ENCODE measurements around the gene ACSS1.

The ACSS1 gene

DNA sequence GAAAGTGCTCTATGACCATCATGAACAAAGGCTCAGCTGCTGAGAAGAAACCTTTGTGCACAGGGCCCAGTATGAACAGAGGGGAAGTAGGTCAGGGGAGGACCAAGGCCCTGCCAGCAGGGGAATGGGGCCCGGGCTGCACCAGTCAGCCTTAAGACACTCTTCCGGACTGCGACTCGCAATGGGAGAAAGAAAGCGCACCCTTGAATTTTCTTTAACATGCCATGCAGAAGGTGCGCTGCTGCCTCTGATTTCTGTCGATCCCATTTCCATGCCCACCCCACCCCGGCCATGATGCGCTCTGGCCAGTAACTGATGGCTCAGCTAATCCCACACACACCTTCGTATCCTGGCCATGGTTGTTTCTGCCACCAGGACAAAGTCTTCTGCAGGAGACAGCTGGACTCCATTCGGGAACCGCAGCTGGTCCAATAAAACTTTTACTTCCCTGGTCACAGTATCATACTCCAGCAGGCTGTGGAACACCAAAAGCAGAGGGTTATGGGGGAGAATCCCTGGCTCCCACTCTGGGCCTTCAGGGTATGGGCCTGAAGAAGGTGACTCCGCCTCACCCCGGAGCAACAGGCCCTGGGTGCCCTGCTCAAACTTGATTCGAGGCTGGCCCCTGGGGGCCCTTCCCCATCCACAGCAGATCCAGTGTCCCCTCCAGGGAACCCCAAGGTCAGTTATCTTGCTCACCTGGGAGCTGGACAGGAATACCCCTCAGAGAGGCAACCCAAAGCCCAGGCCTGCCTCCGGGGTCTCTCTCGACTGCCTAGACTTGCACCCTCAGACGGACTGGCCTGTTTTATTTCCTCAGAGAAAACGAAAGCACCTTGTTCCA lies 88.5 kb downstream of the ACSS1 start:
- Histone ChIP-seq H3K27ac (ENCODE audit: low read depth, low read length) (no peak overlapping the region), H3K36me3 (ENCODE audit: control insufficient read depth in 5 of 5, insufficient read depth in 5 of 5, low read length in 5 of 5) (peaks cover 8 to 95% (median 88%) of the 10 kb centered on the region in 5 donors), H3K27me3 (ENCODE audit: control insufficient read depth in 5 of 5, insufficient read depth in 4 of 5, low read length in 5 of 5) (no peaks in the 10 kb centered on the region), H3K9me3 (ENCODE audit: control insufficient read depth in 5 of 5, low read length in 5 of 5) (no peaks in the 10 kb centered on the region), H3K4me3 (ENCODE audit: low read depth in 1 of 5, low read length in 5 of 5) (no peak overlapping the region), H3K4me1 (ENCODE audit: control insufficient read depth in 5 of 5, insufficient read depth in 5 of 5, low read length in 5 of 5) (peaks cover 0 to 21% (median 15%) of the 10 kb centered on the region in 5 donors), H3K9ac (ENCODE audit: low read length in 5 of 5) (no peak overlapping the region)

DNA sequence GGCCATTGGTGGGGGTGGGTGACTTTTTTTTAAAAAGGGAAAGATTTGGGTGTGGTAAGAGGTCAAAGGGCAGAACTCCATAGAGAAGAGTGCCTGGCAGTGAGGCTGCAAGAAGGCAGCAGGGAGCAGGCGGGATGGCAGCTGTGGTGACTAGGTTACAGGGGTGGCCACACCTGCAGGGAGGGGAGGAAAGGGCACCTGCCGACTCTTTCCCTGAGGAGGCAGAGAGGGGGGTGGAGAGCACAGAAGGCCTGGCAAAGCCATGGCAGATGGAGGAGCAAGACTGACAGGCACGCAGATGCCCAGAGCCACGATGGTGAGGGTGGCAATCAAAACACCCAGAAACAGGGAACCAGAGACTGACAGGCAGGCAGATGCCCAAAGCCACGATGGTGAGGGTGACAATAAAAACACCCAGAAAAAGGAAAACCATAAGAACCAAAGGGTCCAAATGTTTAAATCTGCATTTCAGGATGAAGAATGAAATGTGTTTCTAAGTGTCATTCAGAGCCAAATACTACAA lies 89.6 kb downstream of the ACSS1 start:
- Histone ChIP-seq H3K4me3 (ENCODE audit: low read depth in 1 of 5, low read length in 5 of 5) (no peak overlapping the region), H3K36me3 (ENCODE audit: control insufficient read depth in 5 of 5, insufficient read depth in 5 of 5, low read length in 5 of 5) (peaks cover 8 to 99% (median 95%) of the 10 kb centered on the region in 5 donors), H3K9me3 (ENCODE audit: control insufficient read depth in 5 of 5, low read length in 5 of 5) (no peaks in the 10 kb centered on the region), H3K27me3 (ENCODE audit: control insufficient read depth in 5 of 5, insufficient read depth in 4 of 5, low read length in 5 of 5) (no peaks in the 10 kb centered on the region), H3K9ac (ENCODE audit: low read length in 5 of 5) (no peak overlapping the region), H3K27ac (ENCODE audit: low read depth, low read length) (no peak overlapping the region), H3K4me1 (ENCODE audit: control insufficient read depth in 5 of 5, insufficient read depth in 5 of 5, low read length in 5 of 5) (peaks cover 0 to 18% (median 12%) of the 10 kb centered on the region in 5 donors)

DNA sequence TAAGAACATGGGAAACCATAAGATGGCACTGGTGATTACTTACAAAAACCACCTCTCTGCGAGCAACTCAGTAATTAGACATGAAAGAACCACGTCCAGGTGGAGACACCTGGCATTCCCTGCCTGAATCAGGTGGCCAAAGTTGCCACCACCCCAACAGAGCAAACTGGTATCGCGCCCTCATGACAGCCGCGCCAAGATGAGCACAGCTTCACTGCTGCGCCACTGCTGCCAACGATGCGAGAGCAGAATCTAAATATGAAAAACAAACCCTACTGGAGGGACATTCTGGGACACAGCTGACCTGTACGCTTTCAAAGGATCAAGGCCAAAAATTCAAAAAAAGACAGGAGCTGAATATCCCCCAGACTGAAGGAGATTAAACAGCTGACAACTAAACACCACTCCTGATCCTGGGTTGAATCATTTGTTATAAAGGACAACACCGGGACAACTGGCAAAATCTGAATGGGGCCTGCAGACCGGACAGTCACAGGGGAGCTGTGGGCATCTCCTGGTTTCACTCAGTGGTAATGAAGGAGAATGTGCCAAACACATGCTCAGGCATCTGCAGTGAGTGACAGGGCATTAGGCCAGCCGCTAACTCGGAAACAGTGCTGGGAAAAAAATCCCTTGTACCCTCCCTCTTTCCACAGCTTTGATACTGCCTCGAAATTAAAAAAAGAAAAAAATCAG lies 91.5 kb downstream of the ACSS1 start:
- H3K4me3 ChIP-seq (ENCODE audit: low read depth in 1 of 5, low read length in 5 of 5): no peak overlapping the region
- no peak overlapping the region for H3K27ac ChIP-seq (ENCODE audit: low read depth, low read length)
- H3K9ac ChIP-seq (ENCODE audit: low read length in 5 of 5): no peak overlapping the region
- H3K9me3 ChIP-seq (ENCODE audit: control insufficient read depth in 5 of 5, low read length in 5 of 5): no peaks in the 10 kb centered on the region
- peaks cover 0 to 3% (median 2%) of the 10 kb centered on the region in 5 donors for H3K4me1 ChIP-seq (ENCODE audit: control insufficient read depth in 5 of 5, insufficient read depth in 5 of 5, low read length in 5 of 5)
- peaks cover 7 to 99% (median 94%) of the 10 kb centered on the region in 5 donors for H3K36me3 ChIP-seq (ENCODE audit: control insufficient read depth in 5 of 5, insufficient read depth in 5 of 5, low read length in 5 of 5)
- H3K27me3 ChIP-seq (ENCODE audit: control insufficient read depth in 5 of 5, insufficient read depth in 4 of 5, low read length in 5 of 5): no peaks in the 10 kb centered on the region

DNA sequence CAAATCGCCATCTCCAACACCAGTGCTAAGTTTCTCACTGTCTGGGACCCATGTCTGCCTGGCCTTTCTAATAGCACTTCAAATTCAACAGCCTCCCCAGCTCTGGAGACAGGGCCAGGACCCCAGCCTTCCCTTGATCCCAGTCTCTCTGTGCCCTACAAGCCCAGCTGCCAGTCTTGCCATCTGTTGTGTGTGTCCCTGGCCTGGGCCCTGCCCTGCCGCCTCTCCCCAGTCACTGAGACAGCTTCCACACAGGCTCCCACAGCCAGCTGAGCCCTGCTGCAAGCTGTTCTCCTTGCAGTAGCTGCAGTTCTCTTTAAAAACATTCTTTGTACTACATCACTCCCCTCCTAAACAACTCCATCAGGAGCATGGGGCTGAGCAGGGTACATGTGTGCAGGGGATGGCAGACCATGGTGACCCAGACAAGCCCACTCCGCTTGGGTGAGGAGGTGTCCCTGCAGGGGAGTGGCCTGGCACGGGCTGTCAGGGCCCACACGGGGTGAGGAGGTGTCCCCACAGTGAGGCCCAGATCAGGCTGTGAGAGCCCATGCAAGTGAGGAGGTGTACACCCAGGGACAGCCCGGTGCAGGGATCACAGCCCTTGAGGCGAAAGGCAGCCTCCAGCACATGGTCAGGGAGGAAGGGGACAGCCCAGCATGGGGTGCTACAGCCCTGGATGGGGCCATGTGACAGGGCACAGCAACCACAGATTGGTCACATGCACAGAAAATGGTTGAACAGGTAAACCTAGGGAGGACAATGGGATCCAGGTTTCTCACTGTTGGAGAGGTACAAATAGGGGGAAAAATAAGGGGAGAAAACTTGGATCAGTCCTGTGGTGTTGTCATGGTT lies 92.6 kb downstream of the ACSS1 start:
- peaks cover 8 to 99% (median 93%) of the 10 kb centered on the region in 5 donors for H3K36me3 ChIP-seq (ENCODE audit: control insufficient read depth in 5 of 5, insufficient read depth in 5 of 5, low read length in 5 of 5)
- peak overlapping the region in 1 of 5 donors; percentile 14 for H3K9ac ChIP-seq (ENCODE audit: low read length in 5 of 5)
- H3K4me1 ChIP-seq (ENCODE audit: control insufficient read depth in 5 of 5, insufficient read depth in 5 of 5, low read length in 5 of 5): no peaks in the 10 kb centered on the region

DNA sequence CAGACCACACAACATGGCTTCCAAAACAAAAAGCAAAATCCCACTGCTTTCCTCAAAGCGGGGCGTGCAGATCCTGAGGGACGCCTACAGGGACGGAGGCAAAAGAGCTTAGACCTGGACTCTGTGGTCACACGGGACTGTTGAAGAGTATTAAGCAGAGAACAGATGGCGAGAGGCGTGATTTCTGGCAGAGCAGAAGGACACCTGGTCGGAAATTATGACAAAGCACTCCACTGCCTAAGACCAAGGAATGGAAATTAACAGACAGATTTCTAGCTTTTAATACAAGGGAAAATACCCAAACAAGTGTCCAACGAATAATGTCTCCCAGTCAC lies 93.5 kb downstream of the ACSS1 start:
- Histone ChIP-seq H3K27me3 (ENCODE audit: control insufficient read depth in 5 of 5, insufficient read depth in 4 of 5, low read length in 5 of 5) (no peaks in the 10 kb centered on the region), H3K9me3 (ENCODE audit: control insufficient read depth in 5 of 5, low read length in 5 of 5) (no peaks in the 10 kb centered on the region), H3K4me3 (ENCODE audit: low read depth in 1 of 5, low read length in 5 of 5) (no peak overlapping the region), H3K36me3 (ENCODE audit: control insufficient read depth in 5 of 5, insufficient read depth in 5 of 5, low read length in 5 of 5) (peaks cover 8 to 99% (median 93%) of the 10 kb centered on the region in 5 donors), H3K9ac (ENCODE audit: low read length in 5 of 5) (no peak overlapping the region), H3K4me1 (ENCODE audit: control insufficient read depth in 5 of 5, insufficient read depth in 5 of 5, low read length in 5 of 5) (no peaks in the 10 kb centered on the region), H3K27ac (ENCODE audit: low read depth, low read length) (no peak overlapping the region)

More for the DNA sequence above, 92.6 kb downstream of the ACSS1 start:
- Histone ChIP-seq H3K9me3 (ENCODE audit: control insufficient read depth in 5 of 5, low read length in 5 of 5) (no peaks in the 10 kb centered on the region), H3K27ac (ENCODE audit: low read depth, low read length) (no peak overlapping the region), H3K27me3 (ENCODE audit: control insufficient read depth in 5 of 5, insufficient read depth in 4 of 5, low read length in 5 of 5) (no peaks in the 10 kb centered on the region), H3K4me3 (ENCODE audit: low read depth in 1 of 5, low read length in 5 of 5) (no peak overlapping the region)

DNA sequence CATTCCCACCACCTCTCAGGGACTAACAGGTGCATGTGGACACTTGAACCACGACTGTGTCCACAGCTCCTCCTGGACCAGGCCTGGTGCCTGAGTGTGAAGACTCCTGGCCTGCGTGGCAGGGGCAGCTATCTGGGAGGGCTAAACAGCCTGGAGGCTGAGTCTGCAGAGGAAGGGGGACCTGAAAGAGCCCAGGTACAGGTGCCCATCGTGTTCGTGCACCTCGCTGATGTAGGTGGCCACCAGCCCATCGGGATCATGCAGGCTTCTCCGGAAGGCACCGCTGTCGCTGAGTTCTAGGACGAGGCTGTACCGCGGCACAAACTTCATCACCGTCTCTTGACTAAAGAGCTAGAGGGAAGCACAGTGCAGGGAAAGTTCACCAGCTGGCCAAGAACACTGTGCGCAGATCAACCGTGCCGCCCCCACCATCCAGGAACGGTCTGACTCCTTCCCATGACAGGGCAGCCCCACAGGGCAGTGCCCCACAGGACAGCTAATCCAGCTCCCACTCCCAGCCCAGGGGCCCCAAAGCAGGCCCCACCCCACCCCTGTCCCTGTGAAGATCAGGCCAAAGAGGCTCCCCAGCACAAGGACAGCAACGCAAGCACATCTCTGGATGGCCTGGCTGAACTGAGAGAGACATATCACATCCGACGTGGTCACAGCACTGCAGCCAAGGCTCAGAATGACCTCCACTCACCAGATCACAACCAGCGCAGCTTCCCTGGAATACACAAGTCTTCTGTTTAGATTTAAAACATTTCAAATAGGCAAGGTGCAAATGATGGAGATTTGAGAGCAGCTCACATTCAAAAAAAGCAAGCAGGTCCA lies 94.0 kb downstream of the ACSS1 start:
- Histone ChIP-seq H3K9ac (ENCODE audit: low read length in 5 of 5) (no peak overlapping the region), H3K36me3 (ENCODE audit: control insufficient read depth in 5 of 5, insufficient read depth in 5 of 5, low read length in 5 of 5) (peaks cover 8 to 99% (median 93%) of the 10 kb centered on the region in 5 donors), H3K4me1 (ENCODE audit: control insufficient read depth in 5 of 5, insufficient read depth in 5 of 5, low read length in 5 of 5) (no peaks in the 10 kb centered on the region), H3K27me3 (ENCODE audit: control insufficient read depth in 5 of 5, insufficient read depth in 4 of 5, low read length in 5 of 5) (no peaks in the 10 kb centered on the region), H3K27ac (ENCODE audit: low read depth, low read length) (no peak overlapping the region), H3K9me3 (ENCODE audit: control insufficient read depth in 5 of 5, low read length in 5 of 5) (no peaks in the 10 kb centered on the region), H3K4me3 (ENCODE audit: low read depth in 1 of 5, low read length in 5 of 5) (no peak overlapping the region)

DNA sequence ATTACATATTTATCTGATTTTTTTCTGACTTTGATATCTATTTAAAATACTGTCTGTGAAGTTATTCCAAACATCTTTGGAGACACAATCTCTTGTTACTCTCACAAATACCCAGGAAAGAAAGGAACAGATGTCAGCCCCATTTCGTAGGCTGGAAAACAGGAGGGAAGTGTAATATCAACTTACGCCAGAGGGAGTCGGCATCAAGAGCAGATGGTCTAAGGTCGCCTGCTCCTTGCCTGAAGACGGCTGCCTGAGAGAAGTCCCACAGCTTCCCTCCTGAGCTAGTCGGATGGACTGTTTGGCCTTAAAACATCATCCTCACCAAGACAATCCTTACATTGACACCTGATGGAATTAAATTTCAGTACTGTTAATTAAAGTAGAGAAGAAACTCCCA lies 95.4 kb downstream of the ACSS1 start:
- Histone ChIP-seq H3K4me3 (ENCODE audit: low read depth in 1 of 5, low read length in 5 of 5) (no peak overlapping the region), H3K9ac (ENCODE audit: low read length in 5 of 5) (no peak overlapping the region), H3K4me1 (ENCODE audit: control insufficient read depth in 5 of 5, insufficient read depth in 5 of 5, low read length in 5 of 5) (peaks cover 0 to 5% (median 3%) of the 10 kb centered on the region in 5 donors), H3K9me3 (ENCODE audit: control insufficient read depth in 5 of 5, low read length in 5 of 5) (no peaks in the 10 kb centered on the region), H3K27me3 (ENCODE audit: control insufficient read depth in 5 of 5, insufficient read depth in 4 of 5, low read length in 5 of 5) (no peaks in the 10 kb centered on the region), H3K27ac (ENCODE audit: low read depth, low read length) (no peak overlapping the region), H3K36me3 (ENCODE audit: control insufficient read depth in 5 of 5, insufficient read depth in 5 of 5, low read length in 5 of 5) (peaks cover 8 to 99% (median 92%) of the 10 kb centered on the region in 5 donors)

DNA sequence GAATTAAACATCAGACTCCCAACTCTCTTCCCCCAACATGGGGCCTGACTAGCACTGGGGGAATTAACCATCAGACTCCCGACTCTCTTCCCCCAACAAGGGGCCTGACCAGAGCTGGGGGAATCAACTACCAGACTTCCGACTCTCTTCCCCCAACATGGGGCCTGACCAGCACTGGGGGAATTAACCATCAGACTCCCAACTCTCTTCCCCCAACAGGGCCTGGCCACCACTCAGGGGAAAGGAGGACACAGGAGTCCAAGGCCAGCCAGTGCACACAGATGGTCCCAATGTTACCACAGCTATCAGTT lies 95.8 kb downstream of the ACSS1 start:
- no peak overlapping the region for H3K4me3 ChIP-seq (ENCODE audit: low read depth in 1 of 5, low read length in 5 of 5)
- H3K4me1 ChIP-seq (ENCODE audit: control insufficient read depth in 5 of 5, insufficient read depth in 5 of 5, low read length in 5 of 5): peaks cover 0 to 8% (median 7%) of the 10 kb centered on the region in 5 donors
- peaks cover 8 to 99% (median 92%) of the 10 kb centered on the region in 5 donors for H3K36me3 ChIP-seq (ENCODE audit: control insufficient read depth in 5 of 5, insufficient read depth in 5 of 5, low read length in 5 of 5)
- no peak overlapping the region for H3K27ac ChIP-seq (ENCODE audit: low read depth, low read length)
- no peak overlapping the region for H3K9ac ChIP-seq (ENCODE audit: low read length in 5 of 5)
- H3K27me3 ChIP-seq (ENCODE audit: control insufficient read depth in 5 of 5, insufficient read depth in 4 of 5, low read length in 5 of 5): no peaks in the 10 kb centered on the region
- no peaks in the 10 kb centered on the region for H3K9me3 ChIP-seq (ENCODE audit: control insufficient read depth in 5 of 5, low read length in 5 of 5)
